ENCODE data around the gene E4F1.

DNA sequence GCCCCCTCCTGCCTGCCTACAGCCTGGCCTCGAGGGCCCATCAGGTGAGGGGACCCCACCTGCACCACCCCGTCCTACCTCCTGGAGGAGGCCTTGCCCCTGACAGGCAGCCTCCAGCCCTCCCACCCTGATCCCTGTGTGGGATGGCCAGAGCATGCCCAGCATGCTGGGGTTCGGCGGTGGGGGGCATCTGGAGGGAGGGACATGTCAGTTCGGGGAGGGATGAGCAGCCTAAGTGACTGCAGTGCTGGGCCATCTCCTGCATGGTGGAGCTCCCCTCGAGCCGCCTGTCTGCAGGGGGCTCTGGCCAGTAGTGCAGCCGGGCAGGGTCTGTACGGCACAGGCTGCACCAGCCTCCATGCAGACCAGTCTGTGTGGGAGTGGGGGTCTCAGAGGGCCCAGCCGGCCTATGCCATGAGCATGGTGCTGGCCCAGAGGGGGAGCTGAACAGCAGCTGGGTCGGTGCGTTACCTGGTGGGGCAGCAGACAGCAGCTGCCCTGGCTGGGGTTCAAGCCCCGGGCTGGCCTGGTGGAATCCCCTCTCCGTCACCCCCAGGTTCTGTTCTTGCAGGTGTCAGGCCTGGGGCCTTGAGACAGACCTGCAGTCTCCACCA is 48.6 kb downstream of the E4F1 start:
- TF ChIP-seq, protein P1, sequence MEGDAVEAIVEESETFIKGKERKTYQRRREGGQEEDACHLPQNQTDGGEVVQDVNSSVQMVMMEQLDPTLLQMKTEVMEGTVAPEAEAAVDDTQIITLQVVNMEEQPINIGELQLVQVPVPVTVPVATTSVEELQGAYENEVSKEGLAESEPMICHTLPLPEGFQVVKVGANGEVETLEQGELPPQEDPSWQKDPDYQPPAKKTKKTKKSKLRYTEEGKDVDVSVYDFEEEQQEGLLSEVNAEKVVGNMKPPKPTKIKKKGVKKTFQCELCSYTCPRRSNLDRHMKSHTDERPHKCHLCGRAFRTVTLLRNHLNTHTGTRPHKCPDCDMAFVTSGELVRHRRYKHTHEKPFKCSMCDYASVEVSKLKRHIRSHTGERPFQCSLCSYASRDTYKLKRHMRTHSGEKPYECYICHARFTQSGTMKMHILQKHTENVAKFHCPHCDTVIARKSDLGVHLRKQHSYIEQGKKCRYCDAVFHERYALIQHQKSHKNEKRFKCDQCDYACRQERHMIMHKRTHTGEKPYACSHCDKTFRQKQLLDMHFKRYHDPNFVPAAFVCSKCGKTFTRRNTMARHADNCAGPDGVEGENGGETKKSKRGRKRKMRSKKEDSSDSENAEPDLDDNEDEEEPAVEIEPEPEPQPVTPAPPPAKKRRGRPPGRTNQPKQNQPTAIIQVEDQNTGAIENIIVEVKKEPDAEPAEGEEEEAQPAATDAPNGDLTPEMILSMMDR (IDR thresholded peaks at IDR 0.05; ENCODE audit: low read depth, low read length): no peak
- no peak for TF ChIP-seq EZH2phosphoT487 (IDR thresholded peaks at IDR 0.05; ENCODE audit: low read depth)

All from OCI-LY3 (cell line).